GM19240 (cell line): ENCODE data around the gene CASP5.
"Not testable (repeated sequence)": the region's sequence is repeated elsewhere in the genome, so short reads cannot be mapped to it uniquely, and the experiment has no call there.

Experiments
- DNase-seq: peaks from one replicate; pipeline ENCODE4 v3.0.0; 2011; ENCODE audit warnings: low spot score; ENCODE audit not compliant: insufficient read length

Gene CASP5

DNA sequence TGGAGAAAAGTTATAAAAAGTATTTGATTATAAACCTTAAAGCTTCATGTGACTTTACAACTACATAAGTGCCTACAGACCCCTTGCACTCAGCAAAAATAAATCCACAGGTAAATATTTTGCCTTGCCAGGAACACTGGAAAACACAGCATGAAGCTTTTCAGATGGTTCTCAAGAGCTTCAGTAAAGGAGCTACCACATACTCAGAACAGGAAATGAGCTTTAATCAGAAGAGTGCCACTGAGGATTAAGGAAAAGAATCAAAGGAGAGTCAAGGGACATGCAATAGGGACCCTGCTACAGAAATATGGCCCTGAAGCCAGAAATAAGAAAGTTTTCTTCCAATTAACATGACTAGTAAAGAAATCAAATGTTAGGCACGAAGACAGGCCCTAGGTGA is 10.8 kb upstream of the CASP5 start:
- DNase-seq = no peak

DNA sequence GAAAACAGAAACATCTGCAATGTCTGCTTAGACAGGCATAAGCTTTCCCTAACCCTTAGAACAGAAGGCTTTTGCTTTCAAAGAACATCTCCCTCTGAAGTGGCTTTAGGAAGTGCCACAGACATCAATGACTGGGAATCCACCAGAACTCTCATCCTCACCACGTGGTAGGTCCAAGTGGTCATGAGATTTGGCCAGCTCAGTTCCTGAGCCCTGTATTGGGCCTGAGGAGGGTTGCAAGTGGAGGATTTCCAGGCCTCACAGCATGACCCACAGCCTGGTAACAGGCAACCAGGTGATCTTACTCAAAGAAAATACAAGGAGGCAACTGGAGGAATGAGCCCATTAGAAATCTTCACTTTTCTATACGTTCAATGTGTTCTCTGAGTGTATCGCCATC is 10.4 kb upstream of the CASP5 start:
- no peak for DNase-seq

DNA sequence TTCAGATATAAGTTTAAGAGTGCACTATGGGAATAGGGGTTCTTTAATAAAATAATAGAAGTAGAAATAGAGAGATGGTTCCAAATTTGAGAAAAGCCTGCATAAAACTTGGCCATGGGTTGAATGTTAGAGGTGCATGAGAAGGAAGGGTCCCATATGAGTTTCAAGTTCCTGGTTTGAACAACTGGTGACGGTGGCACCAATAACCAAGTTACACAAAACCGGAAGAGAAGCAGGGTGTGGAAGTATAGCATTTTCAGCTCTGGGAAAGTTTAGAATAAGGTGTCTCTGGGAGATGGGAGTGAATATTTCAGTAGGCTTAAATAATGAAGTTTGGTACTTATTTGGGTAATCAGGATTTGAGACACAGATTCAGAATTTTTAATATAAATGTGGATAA is 9.5 kb upstream of the CASP5 start:
- no peak for DNase-seq

DNA sequence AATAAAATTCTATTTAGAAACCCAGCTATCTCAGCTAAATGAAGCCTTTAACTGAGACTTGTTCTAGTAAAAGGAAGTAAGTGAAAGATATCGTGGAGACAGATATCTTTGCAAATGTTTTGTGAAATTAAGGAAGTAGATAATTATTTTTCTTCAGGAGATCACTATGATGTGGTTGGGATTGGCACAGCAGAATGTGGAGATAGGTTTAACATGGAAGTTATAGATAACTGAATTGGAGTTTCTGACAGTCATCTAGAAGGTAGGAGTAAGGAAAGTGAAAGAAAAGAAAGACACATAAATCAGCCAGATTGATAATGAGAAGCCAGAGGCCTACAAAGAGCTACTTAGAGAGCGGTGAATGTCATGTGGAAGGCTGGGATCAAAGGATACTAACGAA is 4.7 kb upstream of the CASP5 start:
- no peak for DNase-seq

DNA sequence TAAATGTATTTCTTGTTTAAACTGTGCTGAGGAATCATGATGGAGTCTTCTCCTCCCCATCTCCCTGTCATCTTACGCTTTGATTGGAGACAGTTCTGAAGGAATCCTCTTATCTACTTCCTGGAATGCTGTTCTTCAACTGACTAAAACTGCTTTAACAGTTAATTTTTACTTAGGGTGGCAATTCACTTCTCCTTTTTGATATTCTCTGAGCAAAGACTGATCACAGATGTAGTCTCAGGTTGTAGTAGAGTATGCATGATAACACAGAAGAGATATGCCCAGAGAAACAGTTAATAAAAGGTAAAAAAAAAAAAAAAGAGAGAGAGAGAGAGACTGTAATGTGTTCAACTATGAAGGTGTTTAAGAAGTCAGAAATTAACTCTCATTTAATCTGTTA is 1.4 kb upstream of the CASP5 start:
- DNase-seq = no peak

DNA sequence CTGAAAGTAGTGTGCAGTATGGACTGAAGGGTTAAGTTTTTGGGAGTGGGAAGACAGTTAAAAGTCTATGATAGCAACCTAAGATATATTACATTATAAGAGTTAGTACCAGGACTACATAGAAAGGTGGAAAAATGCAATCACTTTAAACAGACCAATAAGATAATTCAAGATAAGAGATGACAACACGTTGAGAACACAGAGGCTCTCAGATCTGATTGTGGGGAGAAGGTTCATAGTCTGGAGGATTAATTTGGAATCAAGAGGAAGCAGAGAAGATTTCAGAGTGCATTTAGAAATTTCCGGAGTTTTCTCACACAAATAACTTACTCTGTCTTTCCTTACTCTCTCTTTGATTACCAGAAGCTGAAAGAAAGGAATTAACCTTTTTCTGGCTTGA is 441 bp downstream of the CASP5 start:
- no peak for DNase-seq

DNA sequence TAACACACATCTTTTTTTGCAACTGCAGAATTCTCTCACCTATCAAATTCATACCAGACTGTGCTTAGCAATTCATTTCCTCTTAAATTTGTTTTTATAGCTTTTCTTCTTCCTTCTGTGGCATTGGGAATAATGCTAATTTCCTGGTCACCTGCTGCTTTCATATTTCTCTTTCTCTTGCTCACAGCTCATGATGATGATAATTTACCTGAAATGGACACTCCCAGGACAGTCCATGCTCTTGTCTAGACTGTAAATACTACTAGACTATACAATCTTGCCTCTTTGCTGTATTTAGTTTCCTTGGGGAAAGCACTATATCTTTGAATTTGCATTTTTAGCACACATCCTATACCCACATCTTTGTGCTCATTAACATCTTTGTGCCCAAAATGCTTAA is 15.5 kb downstream of the CASP5 start:
- DNase-seq = no peak

DNA sequence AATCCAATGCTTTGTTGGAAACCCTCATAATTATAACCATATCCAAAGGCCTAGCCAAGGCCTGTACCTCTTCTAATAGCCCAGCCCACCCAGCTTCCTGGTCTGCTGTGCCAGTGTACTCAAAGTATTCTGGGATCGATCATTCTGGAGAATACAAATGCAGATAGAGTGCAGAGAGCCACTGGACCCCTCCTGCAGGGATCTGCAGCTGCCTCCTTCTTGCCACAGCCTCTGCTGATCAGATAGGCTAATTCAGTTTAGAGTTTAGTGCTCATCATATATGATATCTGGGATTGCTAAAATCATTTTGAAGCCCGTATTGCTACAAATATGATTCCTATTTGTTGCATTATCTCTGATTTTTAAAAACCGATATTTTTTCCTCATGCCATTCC is 17.5 kb downstream of the CASP5 start:
- no peak for DNase-seq

DNA sequence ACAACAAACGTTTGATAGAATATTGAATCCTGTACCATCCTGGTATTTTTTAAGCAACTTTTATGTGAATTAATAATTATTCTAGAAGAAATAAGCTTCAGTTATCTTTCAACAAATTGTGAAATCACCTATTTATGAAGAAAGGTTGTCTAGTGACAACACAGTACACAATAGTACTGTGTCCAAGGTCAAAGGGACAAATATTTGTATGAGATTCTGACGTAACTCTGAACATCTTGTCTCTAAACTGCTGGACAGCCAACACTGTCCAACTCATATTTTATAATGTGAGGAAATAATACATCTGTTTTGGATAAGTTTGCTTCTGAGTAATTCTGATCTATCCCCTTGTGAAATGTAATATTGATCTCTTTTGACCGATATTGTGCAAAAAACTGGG is 18.9 kb downstream of the CASP5 start:
- DNase-seq = no peak

DNA sequence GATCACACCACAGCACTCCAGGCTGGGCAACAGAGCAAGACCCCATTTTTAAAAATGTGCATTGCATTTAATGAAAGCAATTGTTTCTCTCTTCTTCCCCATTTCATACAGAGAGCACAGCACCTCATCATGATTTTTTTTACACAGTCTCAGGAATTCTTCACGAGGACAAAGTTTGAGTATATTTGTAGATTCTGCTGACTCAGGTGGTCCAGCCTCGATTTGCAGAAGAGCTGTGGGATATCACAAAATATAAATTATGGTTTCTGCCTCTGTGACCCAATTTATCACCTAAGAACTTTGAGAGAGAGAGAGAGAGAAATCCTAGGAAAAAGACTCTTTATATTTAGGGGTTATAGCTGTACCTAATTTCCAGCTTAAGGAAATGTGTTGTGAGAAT is 19.8 kb downstream of the CASP5 start:
- no peak for DNase-seq

DNA sequence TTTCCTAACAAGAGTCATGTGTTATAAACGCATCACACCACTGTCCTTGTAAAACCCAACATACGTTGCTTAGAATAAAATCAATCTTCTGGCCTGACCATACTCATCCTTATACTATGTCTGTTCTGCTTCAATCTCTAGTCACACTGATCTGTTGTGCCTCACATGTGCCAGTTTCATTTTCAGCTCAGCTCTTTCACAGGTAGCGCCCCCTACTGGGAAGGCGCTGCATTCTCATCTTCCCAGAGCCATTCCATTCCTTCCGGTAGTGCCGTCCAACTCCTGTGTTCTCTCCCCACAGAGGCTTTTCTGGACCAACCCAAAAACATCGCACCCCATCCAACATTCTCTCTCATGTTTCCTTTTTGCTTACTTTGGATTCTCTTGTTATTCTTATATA is 22.2 kb downstream of the CASP5 start:
- peak; percentile 6 for DNase-seq

DNA sequence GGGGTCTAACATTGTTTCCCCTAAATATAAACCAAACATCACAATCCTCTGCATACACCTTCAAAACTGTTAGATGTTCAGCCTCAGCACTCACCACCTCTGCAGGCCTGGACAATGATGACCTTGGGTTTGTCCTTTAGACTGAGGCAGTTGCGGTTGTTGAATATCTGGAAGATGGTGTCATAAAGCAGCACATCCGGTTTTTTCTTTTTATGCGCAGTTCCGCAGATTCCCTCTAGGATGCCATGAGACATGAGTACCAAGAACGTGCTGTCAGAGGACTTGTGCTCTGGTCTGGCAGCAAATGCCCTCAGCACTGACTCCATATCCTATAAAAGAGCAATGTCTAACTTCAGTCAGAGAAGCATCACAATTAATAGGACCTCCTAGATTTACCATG is 22.8 kb downstream of the CASP5 start:
- DNase-seq = no peak

DNA sequence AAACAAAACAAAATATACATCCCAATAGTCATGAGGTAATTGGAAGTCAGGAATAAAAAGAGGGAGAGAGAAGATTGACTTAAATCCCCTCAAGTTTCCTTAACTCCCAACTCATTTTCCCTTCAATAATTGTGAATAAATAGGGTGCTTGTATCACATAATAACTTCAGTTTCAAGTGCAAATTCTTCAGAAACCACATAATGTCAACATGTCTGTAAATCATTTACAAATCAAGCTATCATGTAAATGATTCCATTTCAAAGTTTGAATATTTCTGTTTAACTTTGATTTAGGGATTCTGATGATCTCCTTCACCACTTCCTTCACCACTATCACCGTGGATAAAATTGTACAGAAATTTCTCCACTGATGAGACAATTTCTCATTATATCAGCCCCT is 23.2 kb downstream of the CASP5 start:
- no peak for DNase-seq

DNA sequence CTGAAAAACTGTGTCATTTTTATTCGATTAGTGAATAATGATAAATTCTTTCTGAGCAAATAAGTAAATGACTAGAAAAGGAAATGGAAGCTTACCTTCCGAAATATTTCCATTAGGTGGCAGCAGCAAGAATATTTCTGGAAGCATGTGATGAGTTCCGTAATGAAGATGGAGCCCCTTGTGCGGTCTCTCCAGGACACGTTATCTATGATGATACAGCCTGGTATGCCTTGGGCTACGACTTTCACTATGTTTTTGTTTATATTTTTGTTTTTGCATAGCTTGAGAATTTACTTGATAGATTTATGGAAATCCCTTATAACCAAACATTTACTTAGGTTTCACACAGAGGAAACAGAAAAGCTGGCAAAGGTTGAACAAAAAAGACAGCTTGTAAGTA is 25.7 kb downstream of the CASP5 start:
- DNase-seq = no peak

DNA sequence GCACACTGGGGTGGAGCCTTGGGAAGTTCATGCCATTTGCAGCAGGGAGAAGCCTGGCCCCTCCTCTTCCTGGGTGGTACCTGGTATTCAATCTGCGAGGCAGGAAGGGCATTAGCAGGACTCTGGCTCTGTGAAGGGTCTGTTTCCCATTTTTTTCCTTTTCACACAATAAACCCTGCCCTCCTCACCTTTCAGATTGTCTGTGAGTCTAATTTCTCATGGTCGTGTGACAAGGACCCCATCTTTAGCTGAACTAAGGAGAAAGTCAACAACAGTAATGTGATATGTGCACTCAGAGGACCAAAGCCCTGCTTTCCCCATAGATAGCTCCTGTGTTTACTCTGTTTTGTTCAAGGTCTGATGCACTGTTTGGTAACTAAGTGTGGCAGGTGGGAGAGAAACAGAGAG is 28.0 kb downstream of the CASP5 start:
- no peak for DNase-seq

DNA sequence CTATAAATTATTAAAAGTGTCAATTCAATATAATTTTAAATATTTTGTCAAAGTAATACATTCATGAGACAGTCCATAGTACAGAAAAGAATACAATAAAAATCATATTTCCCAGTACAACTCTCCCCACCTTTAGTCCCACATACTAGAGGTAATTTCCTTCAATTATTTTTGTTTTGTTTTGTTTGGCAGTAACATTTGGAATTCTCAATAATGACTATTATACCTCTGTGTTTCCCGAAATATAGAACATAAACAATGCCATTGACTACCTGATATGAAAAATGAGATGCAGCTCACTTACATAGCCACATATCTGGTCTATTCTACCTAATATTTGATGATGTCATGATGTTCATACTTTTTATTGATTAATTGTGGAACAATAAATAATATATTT is 30.2 kb downstream of the CASP5 start:
- no peak for DNase-seq

DNA sequence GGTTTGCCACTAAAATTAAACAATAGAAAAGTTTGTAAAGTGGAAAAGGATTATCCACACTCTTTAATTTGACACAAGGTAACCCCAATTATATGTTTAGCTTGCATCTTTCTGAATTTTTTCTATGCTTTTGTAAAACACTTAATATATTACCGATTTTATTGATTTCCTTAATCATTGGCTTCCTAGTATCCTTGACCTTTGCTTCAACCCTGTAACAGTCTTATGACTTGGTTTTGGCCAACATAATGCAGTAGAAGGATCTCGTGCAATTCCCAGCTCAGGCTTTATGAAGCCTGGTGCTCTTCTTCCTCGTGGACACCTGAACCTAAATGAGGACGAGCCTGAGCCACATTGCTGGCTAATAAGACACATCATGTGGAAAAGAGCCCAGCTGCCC is 31.0 kb downstream of the CASP5 start:
- no peak for DNase-seq

DNA sequence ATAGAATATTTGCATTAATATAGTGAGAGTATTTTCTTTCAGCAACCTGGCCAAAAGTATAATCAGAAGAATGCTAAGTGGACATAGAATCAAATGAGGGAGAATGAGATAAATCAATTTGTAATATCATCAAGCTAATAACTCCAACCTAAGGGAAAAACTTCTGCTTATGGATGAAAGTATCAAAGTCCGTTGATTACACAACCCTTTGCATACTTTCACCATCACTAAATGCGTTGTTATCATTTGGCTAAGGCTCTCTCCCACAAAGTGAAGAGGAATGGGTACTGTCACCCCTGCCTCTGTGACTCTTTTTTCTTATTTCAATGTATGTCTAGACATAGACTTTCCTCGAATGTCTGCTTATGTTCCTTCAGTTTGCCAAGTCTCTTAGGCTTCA is 38.2 kb downstream of the CASP5 start:
- no peak for DNase-seq

DNA sequence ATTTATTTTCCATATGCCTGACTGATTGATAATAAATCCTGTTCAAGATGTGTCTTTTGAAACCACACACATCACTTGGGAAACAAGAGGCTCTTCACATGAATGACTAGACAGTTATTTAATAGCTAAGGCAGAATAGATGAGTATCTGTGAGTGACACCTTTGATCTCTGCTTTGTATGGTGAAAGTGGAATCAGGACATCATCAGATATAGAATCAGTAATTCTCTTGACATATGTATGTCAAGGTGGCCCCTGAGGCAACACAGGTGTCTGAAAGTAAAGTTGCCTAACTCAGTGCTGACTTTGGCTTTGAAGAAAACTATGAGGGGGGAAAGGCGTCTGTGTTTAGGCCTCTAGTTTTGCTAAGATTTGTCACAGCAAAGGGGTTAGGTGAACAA is 43.1 kb downstream of the CASP5 start:
- no peak for DNase-seq

DNA sequence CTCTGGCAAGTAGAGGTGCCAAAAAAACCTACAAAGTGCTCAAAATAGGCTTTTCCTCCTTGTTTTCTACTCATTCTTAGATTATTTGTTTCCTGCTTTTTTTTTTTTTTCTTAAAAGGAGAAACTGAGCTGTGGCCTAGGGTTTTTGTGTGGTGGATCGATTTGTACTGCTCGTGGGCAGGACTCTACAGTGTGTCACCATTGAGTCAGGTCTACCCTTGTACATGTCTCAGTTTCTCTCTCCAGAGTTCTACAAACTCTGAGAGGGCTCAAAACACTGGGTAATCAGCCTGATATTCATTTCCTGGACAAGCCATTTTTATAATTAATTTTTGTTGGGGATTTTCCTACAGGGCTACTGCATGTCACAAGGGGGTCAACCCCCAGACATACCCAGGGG is 49.4 kb downstream of the CASP5 start:
- DNase-seq = no peak

DNA sequence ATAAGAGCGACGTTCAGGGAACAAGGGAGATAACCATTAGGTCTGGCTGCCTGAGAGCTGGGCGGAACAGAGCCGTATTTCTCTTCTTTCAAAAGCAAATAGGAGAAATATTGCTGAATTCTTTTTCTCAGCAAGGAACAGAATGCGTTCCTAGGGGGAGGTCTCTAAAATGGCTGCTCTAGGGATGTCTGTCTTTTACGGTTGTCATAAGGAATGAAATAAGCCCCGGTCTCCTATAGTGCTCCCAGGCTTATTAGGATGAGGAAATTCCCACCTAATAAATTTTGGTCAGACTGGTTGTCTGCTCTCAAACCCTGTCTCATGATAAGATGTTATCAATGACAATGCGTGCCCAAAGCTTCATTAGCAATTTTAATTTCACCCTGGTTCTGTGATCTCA is 50.0 kb downstream of the CASP5 start:
- DNase-seq = not testable (repeated sequence)

DNA sequence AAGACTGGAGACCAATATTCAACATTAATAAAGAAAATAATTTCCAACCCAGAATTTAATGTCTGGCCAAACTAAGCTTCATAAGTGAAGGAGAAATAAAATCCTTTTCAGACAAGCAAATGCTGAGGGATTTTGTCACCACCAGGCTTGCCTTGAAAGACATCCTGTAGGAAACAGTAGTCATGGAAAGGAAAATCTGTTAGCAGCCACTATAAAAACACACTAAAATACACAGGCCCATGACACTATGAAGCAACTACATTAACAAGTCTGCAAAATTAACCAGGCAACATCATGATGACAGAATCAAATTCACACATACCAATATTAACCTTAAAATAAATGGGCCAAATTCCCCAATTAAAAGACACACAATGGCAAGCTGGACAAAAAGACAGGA is 52.2 kb downstream of the CASP5 start:
- DNase-seq = no peak

DNA sequence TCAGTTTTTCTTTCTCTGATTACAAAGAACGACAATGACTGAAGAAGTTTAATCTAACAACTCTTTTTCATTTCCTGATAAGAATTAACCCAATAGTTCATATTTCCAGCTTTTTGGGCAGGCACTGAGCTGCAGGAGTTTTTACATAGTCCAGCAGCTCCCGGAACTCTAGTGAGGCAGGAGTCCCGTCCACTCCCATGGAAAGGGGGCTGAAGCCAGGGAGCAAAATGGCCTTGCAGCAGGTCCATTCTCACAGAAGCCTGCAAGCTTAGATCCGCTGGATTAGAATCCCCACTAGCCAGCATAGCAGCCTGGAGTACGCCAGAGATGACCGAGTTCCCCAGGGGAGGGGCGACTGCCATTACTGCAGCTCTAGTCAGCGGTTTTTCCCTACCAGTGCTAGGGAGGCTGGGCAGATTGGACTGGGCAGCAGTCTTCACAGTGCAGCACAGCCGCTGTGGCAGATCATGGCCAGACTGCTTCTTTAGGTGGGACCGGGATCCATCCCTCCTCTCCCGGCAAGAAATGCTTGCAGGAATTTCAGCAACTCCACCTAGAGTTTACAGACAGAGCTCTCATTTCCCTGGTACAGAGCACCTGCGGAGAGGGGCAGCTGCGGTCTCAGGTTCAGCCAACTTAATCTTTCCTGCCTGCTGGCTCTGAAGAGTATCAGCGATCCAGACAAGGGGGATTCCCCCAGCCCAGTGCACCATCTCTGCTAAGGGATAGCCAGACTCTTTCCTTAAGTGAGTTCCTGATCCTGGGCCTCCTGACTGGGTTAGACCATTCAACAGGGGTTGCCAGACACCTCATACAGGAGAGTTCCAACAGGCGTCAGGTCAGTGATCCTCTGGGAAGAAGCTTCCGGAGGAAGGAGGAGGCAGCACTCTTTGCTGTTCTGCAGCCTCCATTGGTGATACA is 53.9 kb downstream of the CASP5 start:
- DNase-seq = no peak
